ENCODE measurements around the gene PLA2G2E. TPM values are rescaled to one million over a fixed set of nuclear protein-coding genes. Genes with fewer than 3 reads are reported as not detected.
"Not testable (repeated sequence)": the region's sequence is repeated elsewhere in the genome, so short reads cannot be mapped to it uniquely, and the experiment has no call there.

PLA2G2E gene
- total RNA-seq, 1 donor from 2014 or later = not detected

DNA sequence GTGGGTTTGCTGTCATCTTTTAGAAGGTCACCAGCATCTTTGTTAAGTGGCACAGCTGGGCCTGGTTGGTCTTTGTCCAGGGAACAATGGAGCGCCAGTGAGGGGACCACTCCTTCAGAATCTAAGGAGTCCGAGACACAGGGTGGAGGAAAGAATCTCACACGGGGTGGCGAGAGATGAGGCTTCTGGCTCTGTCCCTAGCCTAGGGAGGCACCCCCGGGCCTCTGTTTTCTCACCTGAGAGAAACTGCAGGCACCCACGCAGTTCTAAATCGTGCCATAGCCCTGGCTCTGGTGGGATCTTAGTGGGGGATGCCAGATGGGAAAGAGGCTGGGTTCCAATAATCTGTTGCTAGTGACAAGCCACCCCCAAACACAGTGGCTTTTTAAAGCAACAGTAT is 10.9 kb upstream of the PLA2G2E start:
- Mint-ChIP-seq H3K4me1 (ENCODE audit: unreplicated experiment) (no peaks in the 10 kb centered on the region), H3K36me3 (ENCODE audit: unreplicated experiment) (no peaks in the 10 kb centered on the region), H3K27ac (ENCODE audit: unreplicated experiment) (no peak overlapping the region), H3K4me3 (ENCODE audit: unreplicated experiment) (no peak overlapping the region), H3K9me3 (ENCODE audit: unreplicated experiment) (no peaks in the 10 kb centered on the region), H3K27me3 (ENCODE audit: unreplicated experiment) (peaks cover 2% of the 10 kb centered on the region)
- DNase-seq (ENCODE audit: extremely low spot score, unreplicated experiment) = no peak
- TF ChIP-seq, protein P1, sequence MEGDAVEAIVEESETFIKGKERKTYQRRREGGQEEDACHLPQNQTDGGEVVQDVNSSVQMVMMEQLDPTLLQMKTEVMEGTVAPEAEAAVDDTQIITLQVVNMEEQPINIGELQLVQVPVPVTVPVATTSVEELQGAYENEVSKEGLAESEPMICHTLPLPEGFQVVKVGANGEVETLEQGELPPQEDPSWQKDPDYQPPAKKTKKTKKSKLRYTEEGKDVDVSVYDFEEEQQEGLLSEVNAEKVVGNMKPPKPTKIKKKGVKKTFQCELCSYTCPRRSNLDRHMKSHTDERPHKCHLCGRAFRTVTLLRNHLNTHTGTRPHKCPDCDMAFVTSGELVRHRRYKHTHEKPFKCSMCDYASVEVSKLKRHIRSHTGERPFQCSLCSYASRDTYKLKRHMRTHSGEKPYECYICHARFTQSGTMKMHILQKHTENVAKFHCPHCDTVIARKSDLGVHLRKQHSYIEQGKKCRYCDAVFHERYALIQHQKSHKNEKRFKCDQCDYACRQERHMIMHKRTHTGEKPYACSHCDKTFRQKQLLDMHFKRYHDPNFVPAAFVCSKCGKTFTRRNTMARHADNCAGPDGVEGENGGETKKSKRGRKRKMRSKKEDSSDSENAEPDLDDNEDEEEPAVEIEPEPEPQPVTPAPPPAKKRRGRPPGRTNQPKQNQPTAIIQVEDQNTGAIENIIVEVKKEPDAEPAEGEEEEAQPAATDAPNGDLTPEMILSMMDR (IDR thresholded peaks at IDR 0.05) = no peak

DNA sequence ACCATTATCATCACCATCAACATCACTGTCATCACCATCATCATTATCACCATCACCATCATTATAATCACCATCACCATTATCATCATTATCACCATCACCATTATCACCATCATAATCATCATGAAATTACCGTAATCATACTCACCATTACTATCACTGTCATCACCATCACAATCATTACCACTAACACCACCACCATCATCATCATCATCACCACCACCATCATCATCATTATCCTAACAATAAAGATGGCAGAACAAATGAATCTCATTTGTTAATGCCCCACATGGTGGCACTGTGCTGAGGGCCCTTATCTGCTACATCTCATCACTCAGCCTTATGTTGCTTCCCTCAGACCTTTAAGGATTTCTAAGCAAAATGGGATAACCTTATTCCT is 9.4 kb upstream of the PLA2G2E start:
- Mint-ChIP-seq H3K27me3 (ENCODE audit: unreplicated experiment) (peaks cover 7% of the 10 kb centered on the region), H3K4me1 (ENCODE audit: unreplicated experiment) (no peaks in the 10 kb centered on the region), H3K36me3 (ENCODE audit: unreplicated experiment) (no peaks in the 10 kb centered on the region), H3K4me3 (ENCODE audit: unreplicated experiment) (no peak overlapping the region), H3K27ac (ENCODE audit: unreplicated experiment) (no peak overlapping the region), H3K9me3 (ENCODE audit: unreplicated experiment) (no peaks in the 10 kb centered on the region)
- TF ChIP-seq, protein P1 (IDR thresholded peaks at IDR 0.05) = no peak
- DNase-seq (ENCODE audit: extremely low spot score, unreplicated experiment) = no peak

DNA sequence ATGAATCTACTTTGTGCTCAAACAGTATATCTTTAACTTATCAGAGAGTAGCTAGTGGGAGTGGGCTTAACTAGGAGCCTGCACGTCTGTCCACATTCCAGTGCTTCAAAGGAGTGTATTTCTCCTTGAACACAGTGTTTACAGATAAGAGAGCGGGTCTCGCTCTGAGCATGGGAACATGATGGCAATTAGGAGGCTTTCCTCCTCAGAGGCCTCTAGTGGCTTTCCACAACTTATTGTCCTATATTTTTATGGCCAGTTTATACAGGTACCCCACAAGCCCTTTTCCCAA is 3.7 kb upstream of the PLA2G2E start:
- H3K27ac Mint-ChIP-seq (ENCODE audit: unreplicated experiment); H3K9me3 Mint-ChIP-seq (ENCODE audit: unreplicated experiment); H3K36me3 Mint-ChIP-seq (ENCODE audit: unreplicated experiment); H3K4me1 Mint-ChIP-seq (ENCODE audit: unreplicated experiment); H3K4me3 Mint-ChIP-seq (ENCODE audit: unreplicated experiment); DNase-seq (ENCODE audit: extremely low spot score, unreplicated experiment): not testable (repeated sequence)
- H3K27me3 Mint-ChIP-seq (ENCODE audit: unreplicated experiment) = peaks cover 12% of the 10 kb centered on the region

DNA sequence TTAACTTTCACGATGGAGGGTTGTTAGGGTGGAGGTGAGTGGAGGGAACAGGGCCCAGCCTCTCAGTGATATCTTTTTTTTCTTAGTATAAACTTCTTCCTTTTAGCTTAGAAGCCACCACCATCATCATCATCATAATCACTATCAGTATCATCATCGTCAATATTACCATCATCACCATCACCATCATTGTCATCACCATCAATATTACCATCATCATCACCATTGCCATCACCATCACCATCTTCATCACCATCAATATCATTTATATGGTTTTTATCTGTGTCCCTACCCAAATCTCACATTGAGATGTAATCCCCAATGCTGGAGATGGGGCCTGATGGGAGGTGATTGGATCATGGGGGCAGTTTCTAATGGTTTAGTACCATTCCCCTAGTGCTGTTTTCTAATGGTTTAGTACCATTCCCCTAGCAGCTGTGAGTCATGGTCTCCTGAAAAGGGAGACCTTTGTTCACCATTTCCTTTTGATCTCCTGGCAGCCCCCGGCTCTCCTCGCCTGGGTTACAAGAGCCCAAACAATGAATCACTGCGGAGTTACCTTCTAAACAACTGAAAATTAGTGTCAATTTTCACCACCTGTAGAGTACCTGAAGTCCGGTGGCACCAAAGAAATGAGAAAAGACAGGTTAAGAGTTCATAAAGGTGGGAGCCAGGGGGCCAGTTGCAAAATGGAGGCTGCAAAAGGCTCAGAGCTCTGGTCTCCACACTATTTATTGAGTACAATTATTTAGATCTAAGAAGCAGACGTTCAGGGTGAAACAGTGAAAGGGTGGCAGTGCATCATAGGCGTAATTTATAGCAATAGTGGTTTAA is 3.1 kb upstream of the PLA2G2E start:
- Mint-ChIP-seq H3K9me3 (ENCODE audit: unreplicated experiment) (no peaks in the 10 kb centered on the region), H3K27me3 (ENCODE audit: unreplicated experiment) (peaks cover 12% of the 10 kb centered on the region), H3K4me3 (ENCODE audit: unreplicated experiment) (no peak overlapping the region), H3K4me1 (ENCODE audit: unreplicated experiment) (no peaks in the 10 kb centered on the region), H3K27ac (ENCODE audit: unreplicated experiment) (no peak overlapping the region), H3K36me3 (ENCODE audit: unreplicated experiment) (no peaks in the 10 kb centered on the region)
- no peak for DNase-seq (ENCODE audit: extremely low spot score, unreplicated experiment)
- TF ChIP-seq, protein P1 (IDR thresholded peaks at IDR 0.05) = no peak

DNA sequence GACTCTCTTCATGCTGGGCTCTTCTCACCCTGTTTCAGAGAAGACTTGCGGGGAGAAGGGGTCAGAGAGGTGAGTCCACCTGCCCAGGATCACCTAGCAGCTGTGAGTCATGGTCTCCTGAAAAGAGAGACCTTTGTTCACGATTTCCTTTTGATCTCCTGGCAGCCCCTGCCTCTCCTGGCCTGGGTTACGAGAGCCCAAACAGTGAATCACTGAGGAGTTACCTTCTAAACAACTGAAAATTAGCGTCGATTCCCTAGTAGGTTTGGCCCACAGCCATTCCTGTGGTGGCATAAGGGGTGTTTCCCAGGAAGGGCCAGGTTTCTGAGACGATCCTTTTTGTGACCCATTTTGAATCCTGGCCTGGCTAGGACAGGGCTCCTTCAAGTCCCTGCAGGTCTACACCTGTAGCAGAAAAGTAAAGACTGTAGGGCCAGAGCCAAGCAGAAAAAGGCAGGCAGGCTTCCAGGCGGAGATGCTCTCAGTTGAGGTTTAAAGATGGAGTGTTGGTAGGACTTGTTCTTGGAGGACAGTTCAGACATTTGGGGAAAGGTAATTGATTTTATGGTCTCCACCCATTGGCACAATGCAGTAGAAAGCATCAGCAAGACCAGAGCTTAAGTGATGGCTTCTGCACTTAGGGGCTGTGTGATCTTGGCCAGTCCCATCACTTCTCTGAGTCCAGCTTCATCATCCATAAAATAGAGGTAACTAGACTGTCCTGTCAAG is 2.1 kb upstream of the PLA2G2E start:
- peaks cover 12% of the 10 kb centered on the region for H3K27me3 Mint-ChIP-seq (ENCODE audit: unreplicated experiment)
- H3K36me3 Mint-ChIP-seq (ENCODE audit: unreplicated experiment) = no peaks in the 10 kb centered on the region
- H3K4me3 Mint-ChIP-seq (ENCODE audit: unreplicated experiment) = no peak overlapping the region
- H3K27ac Mint-ChIP-seq (ENCODE audit: unreplicated experiment) = no peak overlapping the region
- TF ChIP-seq, protein P1 (IDR thresholded peaks at IDR 0.05) = no peak
- H3K4me1 Mint-ChIP-seq (ENCODE audit: unreplicated experiment) = no peaks in the 10 kb centered on the region
- no peak for DNase-seq (ENCODE audit: extremely low spot score, unreplicated experiment)
- H3K9me3 Mint-ChIP-seq (ENCODE audit: unreplicated experiment) = no peaks in the 10 kb centered on the region

All from osteocyte (in vitro differentiated cells).